Erythroblast (primary cell): Measurements from ENCODE around the gene GJB4.

Source experiments
- GATA1 ChIP-seq: IDR thresholded peaks from 2 replicates; pipeline ENCODE4 v1.6.1; 2011; ENCODE audit warnings: low read depth, mild to moderate bottlenecking, control low read depth, low read length, moderate library complexity
- POLR2A ChIP-seq: IDR thresholded peaks from 2 replicates; pipeline ENCODE4 v1.6.1; 2011; ENCODE audit warnings: mild to moderate bottlenecking, low read length

- TF ChIP-seq POLR2A (no peak), GATA1 (no peak)
Measured at GRCh38 chr1:34744851-34745250, 14.7 kb upstream of the GJB4 start.
